Neural cell (in vitro differentiated cells): ENCODE results near the gene NRF1. TPM values are rescaled to one million over a fixed set of nuclear protein-coding genes. Genes with fewer than 3 reads are reported as not detected.

Experiments used
- H2AFZ ChIP-seq: fragments of 200-600, 300-800 bp; sonication (generic), shearing (Covaris generic); 2 replicates; pipeline ENCODE4 v1.6.0; 2014; ENCODE audit warnings: low read depth, mild to moderate bottlenecking, antibody characterized with exemption, low read length, moderate library complexity
- H3F3A ChIP-seq: fragments of 200-600 bp; shearing (Covaris generic); 2 replicates; pipeline ENCODE4 v1.6.1; 2016; ENCODE audit warnings: mild to moderate bottlenecking, moderate library complexity, mixed read lengths, antibody characterized with exemption, low read length; ENCODE audit not compliant: insufficient read depth, poor library complexity, severe bottlenecking
- H3K27ac ChIP-seq: fragments of 200-600, 300-800 bp; sonication (generic), shearing (Covaris generic); 2 replicates; pipeline ENCODE4 v1.5.1; 2014; ENCODE audit warnings: mild to moderate bottlenecking, low read length, moderate library complexity
- H3K27me3 ChIP-seq: fragments of 300-800, 200-600 bp; sonication (generic), shearing (Covaris generic); 2 replicates; pipeline ENCODE4 v1.6.0; 2014; ENCODE audit warnings: mild to moderate bottlenecking, low read depth, low read length, moderate library complexity; ENCODE audit not compliant: insufficient read depth
- H3K36me3 ChIP-seq: fragments of 300-800, 200-600 bp; sonication (generic), shearing (Covaris generic); 2 replicates; pipeline ENCODE4 v1.5.1; 2014; ENCODE audit warnings: mild to moderate bottlenecking, antibody characterized with exemption, low read length, moderate library complexity; ENCODE audit not compliant: insufficient read depth
- H3K4me2 ChIP-seq: fragments of 300-800, 200-600 bp; sonication (generic), shearing (Covaris generic); 2 replicates; pipeline ENCODE4 v1.6.0; 2014; ENCODE audit warnings: mild to moderate bottlenecking, low read length
- H3K4me3 ChIP-seq: fragments of 300-800, 200-600 bp; sonication (generic), shearing (Covaris generic); 2 replicates; pipeline ENCODE4 v1.5.1; 2014; ENCODE audit warnings: mild to moderate bottlenecking, low read length, moderate library complexity
- H3K79me2 ChIP-seq: fragments of 200-600 bp; shearing (Covaris generic); replicated peaks from 2 replicates; pipeline ENCODE4 v1.6.0; 2014; ENCODE audit warnings: mild to moderate bottlenecking, low read length, moderate library complexity; ENCODE audit not compliant: insufficient read depth
- H3K9ac ChIP-seq: fragments of 300-800, 200-600 bp; sonication (generic), shearing (Covaris generic); 2 replicates; pipeline ENCODE4 v1.6.1; 2016; ENCODE audit warnings: mild to moderate bottlenecking, low read length, mixed read lengths
- H3K9me2 ChIP-seq: fragments of 200-600 bp; shearing (Covaris generic); 2 replicates; pipeline ENCODE4 v1.6.1; 2016; ENCODE audit warnings: mild to moderate bottlenecking, low read length, mixed read lengths; ENCODE audit not compliant: insufficient read depth
- H3K9me3 ChIP-seq: fragments of 200-600, 300-800 bp; sonication (generic), shearing (Covaris generic); 2 replicates; pipeline ENCODE4 v1.6.1; 2016; ENCODE audit warnings: mild to moderate bottlenecking, mixed run types, low read length, moderate library complexity, mixed read lengths
- H4K20me1 ChIP-seq: fragments of 200-600 bp; shearing (Covaris generic); 2 replicates; pipeline ENCODE4 v1.6.1; 2016; ENCODE audit warnings: mild to moderate bottlenecking, mixed run types; ENCODE audit not compliant: insufficient read depth
- CTCF ChIP-seq: fragments of 450-650 bp; IDR thresholded peaks from 2 replicates; pipeline ENCODE4 v1.5.1; 2014; ENCODE audit warnings: antibody characterized with exemption, mild to moderate bottlenecking, moderate library complexity; ENCODE audit not compliant: poor library complexity, severe bottlenecking
- EP300 ChIP-seq: fragments of 450-650 bp; conservative IDR thresholded peaks from 2 replicates; pipeline ENCODE4 v1.6.1; 2014; ENCODE audit warnings: antibody characterized with exemption, mild to moderate bottlenecking, moderate library complexity; ENCODE audit not compliant: poor library complexity, severe bottlenecking
- EZH2 ChIP-seq: fragments of 200-600, 300-800 bp; shearing (Covaris generic), sonication (generic); IDR thresholded peaks from 2 replicates; pipeline ENCODE4 v1.6.1; 2014; ENCODE audit warnings: antibody characterized with exemption, low read length, borderline replicate concordance, mild to moderate bottlenecking; ENCODE audit not compliant: insufficient read depth, poor library complexity, severe bottlenecking
- MXI1 ChIP-seq: fragments of 450-650 bp; conservative IDR thresholded peaks from 2 replicates; pipeline ENCODE4 v1.6.1; 2014; ENCODE audit warnings: antibody characterized with exemption, mild to moderate bottlenecking; ENCODE audit not compliant: poor library complexity, severe bottlenecking
- POLR2AphosphoS5 ChIP-seq: IDR thresholded peaks from 2 replicates; pipeline ENCODE4 v1.6.1; 2012
- RAD21 ChIP-seq: fragments of 450-650 bp; conservative IDR thresholded peaks from 2 replicates; pipeline ENCODE4 v1.6.1; 2014; ENCODE audit warnings: antibody characterized with exemption, mild to moderate bottlenecking, moderate library complexity
- SMC3 ChIP-seq: fragments of 450-650 bp; conservative IDR thresholded peaks from 2 replicates; pipeline ENCODE4 v1.6.1; 2014; ENCODE audit warnings: antibody characterized with exemption, mild to moderate bottlenecking, moderate library complexity; ENCODE audit not compliant: poor library complexity
- TAF1 ChIP-seq: IDR thresholded peaks from 2 replicates; pipeline ENCODE4 v1.6.1; 2012; ENCODE audit warnings: low read depth
- polyA plus RNA-seq: library from polyadenylated mRNA; depleted of rRNA; stranded (reverse); fragments of >200 nt; gene quantifications from 2 replicates; pipeline ENCODE4 v1.2.3, GENCODE V29; 2014
- TF ChIP-seq, protein P1 (sequence below): IDR thresholded peaks from 2 replicates; pipeline ENCODE4 v1.6.1; 2012; ENCODE audit warnings: borderline replicate concordance

Gene NRF1
- polyA plus RNA-seq, 1 donor from 2014 or later, result 13.2 TPM

DNA sequence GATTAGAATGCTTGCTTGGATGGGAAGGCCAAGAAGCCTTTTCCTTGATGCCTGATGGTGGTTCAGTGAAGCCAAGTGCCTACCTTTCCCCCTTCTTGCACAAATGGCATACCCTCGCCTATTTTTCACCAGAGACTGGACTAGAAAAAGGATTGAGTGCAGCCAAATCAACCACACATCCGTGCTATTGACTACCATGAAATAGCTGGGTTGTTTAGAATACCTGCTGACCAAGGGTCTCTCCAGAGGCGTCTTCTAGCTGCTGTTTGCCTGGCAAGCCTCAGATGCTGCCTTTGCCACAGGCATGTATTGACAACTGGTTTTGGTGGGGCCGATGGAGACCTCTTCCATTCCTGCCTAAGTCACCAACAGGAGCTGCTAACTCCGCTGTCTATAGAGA lies 146.5 kb downstream of the NRF1 start:
- no peak overlapping the region for H3K27ac ChIP-seq
- no peaks in the 10 kb centered on the region for H3K27me3 ChIP-seq
- H3K4me3 ChIP-seq, result no peak overlapping the region
- H3K36me3 ChIP-seq, result no peaks in the 10 kb centered on the region
- no peaks in the 10 kb centered on the region for H3K9me3 ChIP-seq
- H3K79me2 ChIP-seq, result no peaks in the 10 kb centered on the region
- TF ChIP-seq POLR2AphosphoS5 (no peak), CTCF (no peak), RAD21 (no peak), EZH2 (no peak), MXI1 (no peak), EP300 (no peak), SMC3 (no peak), TAF1 (no peak)
- TF ChIP-seq, protein P1, sequence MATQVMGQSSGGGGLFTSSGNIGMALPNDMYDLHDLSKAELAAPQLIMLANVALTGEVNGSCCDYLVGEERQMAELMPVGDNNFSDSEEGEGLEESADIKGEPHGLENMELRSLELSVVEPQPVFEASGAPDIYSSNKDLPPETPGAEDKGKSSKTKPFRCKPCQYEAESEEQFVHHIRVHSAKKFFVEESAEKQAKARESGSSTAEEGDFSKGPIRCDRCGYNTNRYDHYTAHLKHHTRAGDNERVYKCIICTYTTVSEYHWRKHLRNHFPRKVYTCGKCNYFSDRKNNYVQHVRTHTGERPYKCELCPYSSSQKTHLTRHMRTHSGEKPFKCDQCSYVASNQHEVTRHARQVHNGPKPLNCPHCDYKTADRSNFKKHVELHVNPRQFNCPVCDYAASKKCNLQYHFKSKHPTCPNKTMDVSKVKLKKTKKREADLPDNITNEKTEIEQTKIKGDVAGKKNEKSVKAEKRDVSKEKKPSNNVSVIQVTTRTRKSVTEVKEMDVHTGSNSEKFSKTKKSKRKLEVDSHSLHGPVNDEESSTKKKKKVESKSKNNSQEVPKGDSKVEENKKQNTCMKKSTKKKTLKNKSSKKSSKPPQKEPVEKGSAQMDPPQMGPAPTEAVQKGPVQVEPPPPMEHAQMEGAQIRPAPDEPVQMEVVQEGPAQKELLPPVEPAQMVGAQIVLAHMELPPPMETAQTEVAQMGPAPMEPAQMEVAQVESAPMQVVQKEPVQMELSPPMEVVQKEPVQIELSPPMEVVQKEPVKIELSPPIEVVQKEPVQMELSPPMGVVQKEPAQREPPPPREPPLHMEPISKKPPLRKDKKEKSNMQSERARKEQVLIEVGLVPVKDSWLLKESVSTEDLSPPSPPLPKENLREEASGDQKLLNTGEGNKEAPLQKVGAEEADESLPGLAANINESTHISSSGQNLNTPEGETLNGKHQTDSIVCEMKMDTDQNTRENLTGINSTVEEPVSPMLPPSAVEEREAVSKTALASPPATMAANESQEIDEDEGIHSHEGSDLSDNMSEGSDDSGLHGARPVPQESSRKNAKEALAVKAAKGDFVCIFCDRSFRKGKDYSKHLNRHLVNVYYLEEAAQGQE, result no peak
- H4K20me1 ChIP-seq, result no peaks in the 10 kb centered on the region
- H3K9me2 ChIP-seq, result no peaks in the 10 kb centered on the region
- H3K9ac ChIP-seq, result no peak overlapping the region
- no peaks in the 10 kb centered on the region for H3F3A ChIP-seq
- no peak overlapping the region for H2AFZ ChIP-seq
- H3K4me2 ChIP-seq, result no peak overlapping the region

- TF ChIP-seq POLR2AphosphoS5 (no peak), EZH2 (no peak), CTCF (no peak), EP300 (no peak), RAD21 (no peak), MXI1 (no peak), TAF1 (no peak), SMC3 (no peak)
- TF ChIP-seq, protein P1, result no peak
- no peak overlapping the region for H2AFZ ChIP-seq
- H3K9me3 ChIP-seq, result no peaks in the 10 kb centered on the region
- no peaks in the 10 kb centered on the region for H3K36me3 ChIP-seq
- H3K27ac ChIP-seq, result no peak overlapping the region
- no peaks in the 10 kb centered on the region for H3F3A ChIP-seq
- no peaks in the 10 kb centered on the region for H3K27me3 ChIP-seq
- H3K79me2 ChIP-seq, result no peaks in the 10 kb centered on the region
- H3K9me2 ChIP-seq, result no peaks in the 10 kb centered on the region
- H3K4me3 ChIP-seq, result no peak overlapping the region
- no peaks in the 10 kb centered on the region for H4K20me1 ChIP-seq
- no peak overlapping the region for H3K9ac ChIP-seq
- no peak overlapping the region for H3K4me2 ChIP-seq
These were observed 151.0 kb downstream of the NRF1 start for GRCh38 chr7:129762387-129762969.
